Measurements from ENCODE around the gene CCT6A.

DNA sequence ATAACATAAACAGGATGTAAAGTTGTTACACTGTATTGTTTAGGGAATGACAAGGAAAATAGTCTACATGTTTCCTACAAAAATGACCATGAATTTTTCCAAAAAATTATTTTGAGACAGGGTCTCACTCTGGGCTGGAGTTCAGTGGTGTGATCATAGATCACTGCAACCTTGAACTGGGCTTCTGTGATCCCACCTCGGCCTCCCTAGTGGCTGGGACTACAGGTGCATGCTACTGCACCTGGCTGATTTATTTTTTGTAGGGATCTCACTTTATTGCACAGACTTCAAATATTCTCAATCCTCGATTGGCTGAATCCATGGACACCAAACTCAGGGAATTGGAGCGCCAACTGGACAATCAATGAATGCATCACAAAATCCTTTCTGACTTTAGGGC lies 48.1 kb downstream of the CCT6A start:
- TF ChIP-seq, protein P1, sequence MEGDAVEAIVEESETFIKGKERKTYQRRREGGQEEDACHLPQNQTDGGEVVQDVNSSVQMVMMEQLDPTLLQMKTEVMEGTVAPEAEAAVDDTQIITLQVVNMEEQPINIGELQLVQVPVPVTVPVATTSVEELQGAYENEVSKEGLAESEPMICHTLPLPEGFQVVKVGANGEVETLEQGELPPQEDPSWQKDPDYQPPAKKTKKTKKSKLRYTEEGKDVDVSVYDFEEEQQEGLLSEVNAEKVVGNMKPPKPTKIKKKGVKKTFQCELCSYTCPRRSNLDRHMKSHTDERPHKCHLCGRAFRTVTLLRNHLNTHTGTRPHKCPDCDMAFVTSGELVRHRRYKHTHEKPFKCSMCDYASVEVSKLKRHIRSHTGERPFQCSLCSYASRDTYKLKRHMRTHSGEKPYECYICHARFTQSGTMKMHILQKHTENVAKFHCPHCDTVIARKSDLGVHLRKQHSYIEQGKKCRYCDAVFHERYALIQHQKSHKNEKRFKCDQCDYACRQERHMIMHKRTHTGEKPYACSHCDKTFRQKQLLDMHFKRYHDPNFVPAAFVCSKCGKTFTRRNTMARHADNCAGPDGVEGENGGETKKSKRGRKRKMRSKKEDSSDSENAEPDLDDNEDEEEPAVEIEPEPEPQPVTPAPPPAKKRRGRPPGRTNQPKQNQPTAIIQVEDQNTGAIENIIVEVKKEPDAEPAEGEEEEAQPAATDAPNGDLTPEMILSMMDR (IDR thresholded peaks at IDR 0.05): no peak
- TF ChIP-seq EZH2 (IDR thresholded peaks at IDR 0.05; ENCODE audit: borderline replicate concordance, insufficient read depth, low read depth, low read length, poor library complexity, severe bottlenecking): no peak

Data from B cell (primary cell).